ENCODE data around the gene DUSP8.

Gene DUSP8

GRCh38 chr11:1565173-1565903, 6.7 kb downstream of the DUSP8 start:
- DNase-seq, result no peak

- DNase-seq, result no peak
Observed at GRCh38 chr11:1564535-1565172, 7.4 kb downstream of the DUSP8 start.

- DNase-seq, result no peak
Observed at GRCh38 chr11:1563697-1564534, 8.2 kb downstream of the DUSP8 start.

DNA sequence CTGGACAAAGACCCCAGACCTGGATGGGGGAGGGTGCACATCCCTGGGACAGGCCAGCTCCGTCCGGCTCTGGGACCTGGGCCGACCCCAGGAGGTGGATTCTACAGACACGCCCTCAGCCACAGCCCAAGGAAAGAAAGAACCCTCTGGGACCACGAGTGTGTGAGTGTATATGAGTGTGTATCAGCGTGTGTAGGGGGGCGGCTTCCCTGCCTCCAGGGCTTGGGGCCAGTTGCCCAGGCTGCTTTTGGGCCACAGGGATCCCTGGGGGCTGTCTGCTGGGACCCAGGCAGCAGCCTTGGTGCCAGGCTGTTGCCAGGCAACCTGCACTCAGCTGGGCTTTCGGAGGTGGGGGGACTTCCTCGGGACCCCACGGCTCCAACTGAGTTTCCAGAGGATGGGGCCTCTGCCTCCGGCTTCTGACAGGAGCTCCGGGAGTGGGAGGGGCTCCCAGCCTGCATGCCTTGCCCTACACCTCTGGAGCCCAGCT, 8.9 kb downstream of the DUSP8 start:
- DNase-seq, result no peak

DNA sequence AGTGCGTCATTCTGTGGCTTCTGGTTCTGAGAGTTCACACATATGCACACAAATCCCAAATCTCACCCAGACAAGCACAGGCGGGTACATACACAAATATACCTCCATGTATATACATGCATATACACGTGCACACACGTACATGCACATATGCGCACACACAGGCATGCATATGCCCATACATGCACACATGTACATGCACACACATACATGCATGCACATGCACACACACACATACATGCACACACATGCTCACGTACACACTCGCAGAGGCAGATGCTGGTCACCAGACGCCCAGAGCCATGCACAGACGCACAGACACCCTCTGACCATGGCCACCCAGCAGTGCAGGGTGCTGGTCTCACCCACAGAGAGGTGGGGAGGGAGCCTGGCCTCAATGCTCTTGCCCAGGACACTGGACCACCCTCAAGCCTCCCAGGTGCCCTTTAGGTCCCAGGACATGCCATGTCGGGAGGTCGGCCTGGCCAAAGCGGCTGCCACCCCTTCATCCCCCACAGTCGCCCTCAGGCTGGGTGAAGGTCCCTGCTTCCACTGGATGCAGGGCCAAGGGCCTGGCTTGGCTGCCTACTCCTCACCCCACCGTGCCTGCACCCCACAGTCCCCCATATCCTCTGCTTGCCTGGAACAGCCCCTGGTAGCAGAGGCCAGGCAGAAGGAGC, 9.5 kb downstream of the DUSP8 start:
- no peak for DNase-seq

DNA sequence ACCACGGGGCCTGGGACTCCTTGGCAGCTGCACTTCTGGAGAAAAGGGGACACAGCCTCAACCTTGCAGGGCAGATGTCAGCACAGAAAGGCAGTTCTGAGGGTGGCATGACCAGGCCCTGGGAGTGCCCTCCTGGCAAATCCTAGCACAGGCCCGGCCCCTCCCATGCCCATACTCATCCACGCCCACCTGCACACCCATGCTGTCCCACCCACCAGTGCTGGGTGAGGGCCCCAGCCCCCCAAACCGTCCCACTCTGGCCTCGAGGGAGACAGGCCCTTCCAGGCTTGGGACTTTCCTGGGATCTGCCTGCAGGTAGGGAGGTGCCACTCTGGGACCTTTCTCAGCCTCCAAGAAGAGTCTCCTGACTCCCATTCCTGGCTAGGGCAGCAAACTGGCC, 10.1 kb downstream of the DUSP8 start:
- no peak for DNase-seq

DNA sequence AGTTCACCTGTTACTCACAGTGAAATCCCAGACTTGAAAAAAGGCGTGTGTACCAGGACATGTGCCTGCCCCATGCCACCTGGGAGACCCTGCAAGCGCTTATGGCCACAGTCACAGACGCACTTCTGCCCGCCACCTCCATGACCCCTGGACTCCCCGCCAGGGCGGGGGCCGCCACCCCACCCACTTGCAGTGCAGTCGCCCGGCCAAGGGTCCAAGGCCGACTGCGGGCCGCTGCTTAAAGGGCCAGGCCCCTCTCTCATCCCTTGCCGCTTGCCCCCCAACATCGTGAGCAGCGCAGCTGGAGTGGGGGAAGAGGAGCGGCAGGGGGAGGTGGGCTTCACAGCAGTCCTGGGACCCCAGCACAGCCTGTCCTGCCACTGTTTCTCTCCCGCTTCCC, 10.8 kb downstream of the DUSP8 start:
- DNase-seq, result no peak

DNA sequence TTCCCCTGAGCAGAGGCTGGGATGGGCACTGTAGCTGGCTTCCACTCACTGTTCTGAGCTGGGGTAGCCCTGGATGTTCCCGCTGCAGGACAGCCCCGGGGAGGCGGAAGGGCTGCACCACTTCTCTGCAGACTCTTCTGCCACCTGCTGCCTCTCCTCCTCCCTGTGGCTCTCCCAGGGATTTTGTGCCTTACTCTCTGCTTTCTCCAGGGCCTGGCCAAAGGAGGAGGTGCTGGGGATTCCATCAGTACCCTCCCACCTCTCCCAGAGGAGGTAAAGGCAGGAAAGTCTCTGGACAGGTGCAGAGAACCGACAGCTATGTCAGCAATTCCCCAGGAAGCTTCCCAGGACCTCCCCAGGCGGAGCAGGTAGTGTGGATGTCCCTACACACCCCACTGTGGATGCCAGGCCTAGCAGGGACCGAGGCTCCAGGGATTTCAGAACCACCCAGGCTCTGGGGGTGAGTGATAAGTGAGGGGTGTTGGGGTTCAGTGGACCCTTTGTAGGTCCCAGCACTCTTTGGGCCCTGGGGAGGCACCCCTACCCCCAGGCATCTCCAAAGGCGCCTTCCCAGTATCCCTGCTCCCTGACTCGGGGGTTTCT, 11.3 kb downstream of the DUSP8 start:
- DNase-seq, result no peak

- no peak for DNase-seq
Observed at GRCh38 chr11:1560002-1560648, 11.9 kb downstream of the DUSP8 start.

- no peak for DNase-seq
Observed at GRCh38 chr11:1559111-1559951, 12.7 kb downstream of the DUSP8 start.

DNA sequence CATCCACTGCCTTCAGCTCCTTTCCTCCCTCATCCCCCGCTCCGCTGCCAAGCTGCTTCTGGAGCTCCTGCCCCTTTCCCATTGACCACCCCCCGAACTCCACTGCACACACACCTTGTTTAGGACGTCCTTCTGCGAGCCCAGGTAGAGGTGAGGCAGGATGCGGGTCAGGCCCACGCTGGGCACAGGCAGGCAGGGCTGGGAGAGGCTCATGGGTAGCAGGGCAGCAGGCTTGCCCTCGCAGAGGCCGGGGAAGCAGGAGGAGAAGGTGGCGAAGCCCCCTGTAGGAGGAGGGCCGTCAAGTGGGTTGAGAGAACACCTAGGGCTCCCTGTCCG, 13.3 kb downstream of the DUSP8 start:
- DNase-seq, result no peak

GRCh38 chr11:1557904-1558774, 13.9 kb downstream of the DUSP8 start:
- no peak for DNase-seq

GRCh38 chr11:1557051-1557884, 14.8 kb downstream of the DUSP8 start:
- DNase-seq, result no peak

- DNase-seq, result no peak
Observed at GRCh38 chr11:1556278-1556902, 15.7 kb downstream of the DUSP8 start.

- DNase-seq, result no peak
Observed at GRCh38 chr11:1555713-1556153, 16.3 kb downstream of the DUSP8 start.

DNA sequence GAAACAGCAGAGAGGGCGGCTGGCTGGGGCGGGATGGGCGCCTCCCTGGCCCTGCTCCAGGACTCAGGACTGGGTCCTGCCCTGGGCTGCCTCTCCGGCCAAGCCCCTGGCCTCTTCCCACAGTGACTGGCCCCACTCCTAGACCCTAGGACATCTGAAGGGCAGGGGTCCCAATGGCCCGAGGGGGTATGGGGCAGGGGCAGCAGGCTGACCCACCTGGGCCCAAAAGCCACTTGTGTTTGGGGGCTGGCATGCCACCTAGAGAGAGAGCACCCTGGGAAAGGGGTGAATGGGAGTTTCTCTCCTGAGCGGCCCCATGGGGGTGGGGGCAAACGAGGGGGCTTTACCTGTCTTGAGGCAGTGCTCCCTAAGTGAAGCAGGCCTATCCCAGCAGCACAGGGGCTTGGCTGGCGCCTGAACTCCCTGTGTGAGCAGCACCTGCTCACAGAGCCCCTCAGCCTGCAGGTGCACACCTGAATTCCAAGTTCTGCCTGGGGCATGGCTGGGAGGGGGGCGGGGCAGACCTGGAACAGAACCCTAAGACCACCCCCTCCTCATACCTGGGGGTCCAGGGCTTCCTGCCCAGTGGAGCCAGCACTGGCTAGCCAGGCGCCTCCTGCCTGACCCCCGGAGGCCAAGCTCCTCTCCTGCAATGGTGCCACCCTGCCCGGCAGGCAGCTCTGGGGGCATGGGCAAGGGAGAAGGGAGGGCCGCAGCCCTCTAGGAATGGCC, 16.9 kb downstream of the DUSP8 start:
- no peak for DNase-seq

GRCh38 chr11:1553808-1554594, 18.1 kb downstream of the DUSP8 start:
- no peak for DNase-seq
